Erythroblast (primary cell): ENCODE data around the gene PTN.

Experiments
- GATA1 ChIP-seq: IDR thresholded peaks from 2 replicates; pipeline ENCODE4 v1.6.1; 2011; ENCODE audit warnings: low read depth, mild to moderate bottlenecking, control low read depth, low read length, moderate library complexity
- POLR2A ChIP-seq: IDR thresholded peaks from 2 replicates; pipeline ENCODE4 v1.6.1; 2011; ENCODE audit warnings: mild to moderate bottlenecking, low read length

GRCh38 chr7:137363683-137364082 lies 20.1 kb upstream of the PTN start:
- TF ChIP-seq POLR2A: no peak
- TF ChIP-seq GATA1: no peak
